WERI-Rb-1 (cell line): ENCODE results near the gene CRISP2.
"Not testable (repeated sequence)": the region's sequence is repeated elsewhere in the genome, so short reads cannot be mapped to it uniquely, and the experiment has no call there.

Source experiments
- DNase-seq: peaks from one replicate; pipeline ENCODE4 v3.0.0-alpha.2; 2020
- H3K27ac ChIP-seq: fragments of 250-450 bp; sonication (Bioruptor Pico); 2 replicates; pipeline ENCODE4 v1.5.1; 2020; ENCODE audit warnings: mild to moderate bottlenecking, moderate library complexity
- H3K27me3 ChIP-seq: fragments of 250-450 bp; sonication (Bioruptor Pico); 2 replicates; pipeline ENCODE4 v1.5.1; 2021; ENCODE audit warnings: mild to moderate bottlenecking, low read depth, moderate library complexity; ENCODE audit not compliant: insufficient read depth, severe bottlenecking
- H3K36me3 ChIP-seq: fragments of 250-450 bp; sonication (Bioruptor Pico); 2 replicates; pipeline ENCODE4 v1.5.1; 2020; ENCODE audit warnings: mild to moderate bottlenecking, moderate library complexity
- H3K4me3 ChIP-seq: 2 replicates; pipeline ENCODE4 v1.5.1; 2011; ENCODE audit warnings: low read depth, mild to moderate bottlenecking, control low read depth, low read length
- H3K9me3 ChIP-seq: fragments of 250-450 bp; sonication (Bioruptor Pico); 2 replicates; pipeline ENCODE4 v1.5.1; 2021; ENCODE audit warnings: mild to moderate bottlenecking, moderate library complexity; ENCODE audit not compliant: severe bottlenecking
- CTCF ChIP-seq: IDR thresholded peaks from 2 replicates; pipeline ENCODE4 v1.5.1; 2011; ENCODE audit warnings: low read depth, mild to moderate bottlenecking, control low read depth, inconsistent platforms, low read length

The CRISP2 gene

GRCh38 chr6:49732781-49733180 lies 19.4 kb upstream of the CRISP2 start:
- H3K9me3 ChIP-seq, result no peaks in the 10 kb centered on the region
- no peaks in the 10 kb centered on the region for H3K36me3 ChIP-seq
- no peak overlapping the region for H3K27ac ChIP-seq
- no peak for DNase-seq
- no peak overlapping the region for H3K4me3 ChIP-seq
- no peaks in the 10 kb centered on the region for H3K27me3 ChIP-seq
- no peak for TF ChIP-seq CTCF

- no peaks in the 10 kb centered on the region for H3K36me3 ChIP-seq
- DNase-seq, result no peak
- H3K27ac ChIP-seq, result no peak overlapping the region
- TF ChIP-seq CTCF, result no peak
- H3K4me3 ChIP-seq, result no peak overlapping the region
- no peaks in the 10 kb centered on the region for H3K9me3 ChIP-seq
- no peaks in the 10 kb centered on the region for H3K27me3 ChIP-seq
Observed at GRCh38 chr6:49730251-49730650, 16.9 kb upstream of the CRISP2 start.

- H3K36me3 ChIP-seq, H3K27ac ChIP-seq, DNase-seq, H3K4me3 ChIP-seq, H3K27me3 ChIP-seq: not testable (repeated sequence)
- peaks cover 13% of the 10 kb centered on the region for H3K9me3 ChIP-seq
Observed at GRCh38 chr6:49723917-49724316, 10.6 kb upstream of the CRISP2 start.

- Histone ChIP-seq H3K4me3 (no peak overlapping the region), H3K36me3 (no peaks in the 10 kb centered on the region), H3K27ac (no peak overlapping the region), H3K9me3 (peaks cover 13% of the 10 kb centered on the region), H3K27me3 (no peaks in the 10 kb centered on the region)
- TF ChIP-seq CTCF, result no peak
- no peak for DNase-seq
Observed at GRCh38 chr6:49721297-49721696, 8.0 kb upstream of the CRISP2 start.

- TF ChIP-seq CTCF, result no peak
- DNase-seq, result no peak
- Histone ChIP-seq H3K9me3 (peaks cover 13% of the 10 kb centered on the region), H3K4me3 (no peak overlapping the region), H3K27ac (no peak overlapping the region), H3K36me3 (no peaks in the 10 kb centered on the region), H3K27me3 (no peaks in the 10 kb centered on the region)
Observed at GRCh38 chr6:49720372-49720771, 7.0 kb upstream of the CRISP2 start.

- no peaks in the 10 kb centered on the region for H3K36me3 ChIP-seq
- no peak for TF ChIP-seq CTCF
- no peak for DNase-seq
- H3K4me3 ChIP-seq, result no peak overlapping the region
- H3K27ac ChIP-seq, result no peak overlapping the region
- peaks cover 11% of the 10 kb centered on the region for H3K9me3 ChIP-seq
- no peaks in the 10 kb centered on the region for H3K27me3 ChIP-seq
Observed at GRCh38 chr6:49698478-49698877, 14.9 kb downstream of the CRISP2 start.
